SK-N-SH (cell line): ENCODE measurements around the gene TARDBP. TPM values are rescaled to one million over a fixed set of nuclear protein-coding genes. Genes with fewer than 3 reads are reported as not detected.
"Not testable (repeated sequence)": the region's sequence is repeated elsewhere in the genome, so short reads cannot be mapped to it uniquely, and the experiment has no call there.

Experiments used
- CTCF ChIA-PET: fragments of 300-600, 350-600 bp; formaldehyde crosslinking; extraction: SDS; loops from one replicate; lab custom pipeline; 2021; lab: Yijun Ruan, JAX
- POLR2A ChIA-PET: fragments of 350-600 bp; sonication (Branson Sonifier 250); formaldehyde crosslinking; extraction: SDS; loops from one replicate; lab custom pipeline; 2020; ENCODE audit warnings: antibody characterized with exemption, inconsistent platforms; lab: Yijun Ruan, JAX
- DNase-seq: peaks from one replicate; pipeline ENCODE4 v3.0.0; 2012
- H2AFZ ChIP-seq: fragments of 200-600 bp; sonication (generic); 2 replicates; pipeline ENCODE4 v1.8.1; 2016; ENCODE audit warnings: antibody characterized with exemption, mild to moderate bottlenecking, low read depth
- H3F3A ChIP-seq: fragments of 200-600 bp; sonication (generic); replicated peaks from 2 replicates; pipeline ENCODE3; 2016; ENCODE audit warnings: antibody characterized with exemption, mild to moderate bottlenecking; ENCODE audit not compliant: insufficient read depth
- H3K27ac ChIP-seq, 2 experiments: fragments of 200-500 bp in 1 of 2; fragments of 200-600 bp in 1 of 2; sonication (Bioruptor generic) in 1 of 2; sonication (generic), shearing (Covaris generic) in 1 of 2; 2 replicates each; pipeline versions ENCODE4 v1.5.1 to v1.6.1; 2014 to 2016; ENCODE audit warnings: low read depth in 2 of 2, inconsistent platforms in 1 of 2, low read length in 1 of 2, mild to moderate bottlenecking in 1 of 2, mixed read lengths in 1 of 2
- H3K27me3 ChIP-seq: fragments of 200-600 bp; sonication (generic), shearing (Covaris generic); 2 replicates; pipeline ENCODE4 v1.6.1; 2016; ENCODE audit warnings: mixed run types; ENCODE audit not compliant: insufficient read depth
- H3K36me3 ChIP-seq, 2 experiments: fragments of 200-500 bp in 1 of 2; fragments of 200-600 bp in 1 of 2; sonication (Bioruptor generic) in 1 of 2; sonication (generic) in 1 of 2; replicated peaks in 1 of 2; 2 replicates each; pipeline versions ENCODE3 to v1.5.1; 2014 to 2016; ENCODE audit warnings: low read length in 1 of 2, mild to moderate bottlenecking in 1 of 2; ENCODE audit not compliant: insufficient read depth in 2 of 2, control insufficient read depth in 1 of 2
- H3K4me1 ChIP-seq, 2 experiments: fragments of 200-500 bp in 1 of 2; fragments of 200-600 bp in 1 of 2; sonication (Bioruptor generic) in 1 of 2; sonication (generic), shearing (Covaris generic) in 1 of 2; 2 replicates each; pipeline versions ENCODE4 v1.5.1 to v1.6.1; 2014 to 2016; ENCODE audit warnings: low read depth in 1 of 2, low read length in 1 of 2, mixed run types in 1 of 2; ENCODE audit not compliant: insufficient read depth in 2 of 2, control insufficient read depth in 1 of 2
- H3K4me2 ChIP-seq: fragments of 200-600 bp; sonication (generic), shearing (Covaris generic); 2 replicates; pipeline ENCODE4 v1.6.1; 2017; ENCODE audit warnings: mixed run types
- H3K4me3 ChIP-seq, 2 experiments: fragments of 200-500 bp in 1 of 2; fragments of 200-600 bp in 1 of 2; sonication (Bioruptor generic) in 1 of 2; sonication (generic), shearing (Covaris generic) in 1 of 2; 2 replicates each; pipeline versions ENCODE4 v1.5.1 to v1.8.1; 2014 to 2016; ENCODE audit warnings: low read depth in 2 of 2, inconsistent platforms in 1 of 2, low read length in 1 of 2, mild to moderate bottlenecking in 1 of 2, mixed read lengths in 1 of 2, moderate library complexity in 1 of 2
- H3K79me2 ChIP-seq: fragments of 200-600 bp; sonication (generic); 2 replicates; pipeline ENCODE4 v1.8.1; 2017; ENCODE audit warnings: mild to moderate bottlenecking; ENCODE audit not compliant: insufficient read depth
- H3K9ac ChIP-seq: fragments of 200-600 bp; sonication (generic); 2 replicates; pipeline ENCODE4 v1.6.1; 2017; ENCODE audit warnings: mixed run types
- H3K9me2 ChIP-seq: fragments of 200-600 bp; sonication (generic); 2 replicates; pipeline ENCODE4 v1.6.1; 2017; ENCODE audit warnings: mixed run types
- H3K9me3 ChIP-seq: fragments of 200-600 bp; sonication (generic); 2 replicates; pipeline ENCODE4 v1.6.1; 2017; ENCODE audit warnings: mixed run types, mild to moderate bottlenecking, moderate library complexity
- H4K20me1 ChIP-seq: fragments of 200-600 bp; sonication (generic); 2 replicates; pipeline ENCODE4 v1.6.1; 2017; ENCODE audit warnings: mild to moderate bottlenecking, mixed run types; ENCODE audit not compliant: insufficient read depth
- EP300 ChIP-seq, 2 experiments: IDR thresholded peaks; 2 replicates each; pipeline versions ENCODE4 v1.4.0 to v1.6.1; 2012; ENCODE audit warnings: borderline replicate concordance in 1 of 2, low read depth in 1 of 2, low read length in 1 of 2
- EZH2phosphoT487 ChIP-seq: fragments of 200-600 bp; sonication (generic); IDR thresholded peaks from 2 replicates; pipeline ENCODE4 v1.6.1; 2017; ENCODE audit warnings: low read depth, mixed run types, mild to moderate bottlenecking, antibody characterized with exemption, moderate library complexity, borderline replicate concordance
- FOSL2 ChIP-seq: IDR thresholded peaks from 2 replicates; pipeline ENCODE4 v1.4.0; 2012; ENCODE audit warnings: low read depth, mild to moderate bottlenecking, moderate library complexity, borderline replicate concordance
- FOXJ3 ChIP-seq: sonication (generic); formaldehyde crosslinking; IDR thresholded peaks from 2 replicates; pipeline ENCODE4 v1.5.1; 2020; ENCODE audit warnings: mild to moderate bottlenecking, missing genetic modification reagents
- GABPA ChIP-seq: IDR thresholded peaks from 2 replicates; pipeline ENCODE4 v1.4.0; 2012; ENCODE audit warnings: low read depth, mild to moderate bottlenecking
- GATA2 ChIP-seq: sonication (generic); formaldehyde crosslinking; IDR thresholded peaks from 2 replicates; pipeline ENCODE4 v1.5.0; 2020; ENCODE audit warnings: mild to moderate bottlenecking, missing genetic modification reagents
- JUND ChIP-seq: IDR thresholded peaks from 2 replicates; pipeline ENCODE4 v1.4.0; 2012
- MEF2A ChIP-seq: IDR thresholded peaks from 2 replicates; pipeline ENCODE4 v1.4.0; 2012; ENCODE audit warnings: low read depth, borderline replicate concordance
- NFIC ChIP-seq: IDR thresholded peaks from 2 replicates; pipeline ENCODE4 v1.4.0; 2012; ENCODE audit warnings: borderline replicate concordance
- RAD21 ChIP-seq: IDR thresholded peaks from 2 replicates; pipeline ENCODE4 v1.6.1; 2012; ENCODE audit warnings: mild to moderate bottlenecking, low read length
- RCOR1 ChIP-seq: fragments of 150-350 bp; IDR thresholded peaks from 2 replicates; pipeline ENCODE4 v1.6.1; 2017; ENCODE audit warnings: antibody characterized with exemption, low read length
- RFX5 ChIP-seq: IDR thresholded peaks from 2 replicates; pipeline ENCODE4 v1.6.1; 2012; ENCODE audit warnings: mild to moderate bottlenecking, improper control_type of control experiment, low read length
- RXRA ChIP-seq: IDR thresholded peaks from 2 replicates; pipeline ENCODE4 v1.4.0; 2012; ENCODE audit warnings: low read depth, mild to moderate bottlenecking, borderline replicate concordance
- YY1 ChIP-seq: IDR thresholded peaks from 2 replicates; pipeline ENCODE4 v1.4.0; 2012; ENCODE audit warnings: low read depth, mild to moderate bottlenecking
- WGBS: methylation state at CpG from one replicate; pipeline ENCODE4 v1.1.6; 2017; ENCODE audit warnings: low lambda C conversion rate; 5-methylcytosine and 5-hydroxymethylcytosine counted together
- polyA plus RNA-seq, 3 experiments: library from polyadenylated mRNA; depleted of rRNA; stranded (reverse); fragments of >200 nt; gene quantifications; 2 replicates each; pipeline ENCODE4 v1.2.3, GENCODE V29; 2012
- TF ChIP-seq, protein P1 (sequence below): fragments of 150-350 bp; IDR thresholded peaks from 2 replicates; pipeline ENCODE4 v1.6.1; 2017; ENCODE audit warnings: antibody characterized with exemption, low read length, low read depth, borderline replicate concordance
- TF ChIP-seq, protein P2 (sequence below): IDR thresholded peaks from 2 replicates; pipeline ENCODE4 v1.4.0; 2012; ENCODE audit warnings: low read depth, borderline replicate concordance
- TF ChIP-seq, protein P3 (sequence below): fragments of 200-600 bp; sonication (generic); IDR thresholded peaks from 2 replicates; pipeline ENCODE4 v1.6.1; 2017; ENCODE audit warnings: antibody characterized with exemption, mild to moderate bottlenecking, moderate library complexity

TARDBP gene
- polyA plus RNA-seq, 1 of the 3 experiments (the other 2 are of a cell fraction): 207 TPM

DNA sequence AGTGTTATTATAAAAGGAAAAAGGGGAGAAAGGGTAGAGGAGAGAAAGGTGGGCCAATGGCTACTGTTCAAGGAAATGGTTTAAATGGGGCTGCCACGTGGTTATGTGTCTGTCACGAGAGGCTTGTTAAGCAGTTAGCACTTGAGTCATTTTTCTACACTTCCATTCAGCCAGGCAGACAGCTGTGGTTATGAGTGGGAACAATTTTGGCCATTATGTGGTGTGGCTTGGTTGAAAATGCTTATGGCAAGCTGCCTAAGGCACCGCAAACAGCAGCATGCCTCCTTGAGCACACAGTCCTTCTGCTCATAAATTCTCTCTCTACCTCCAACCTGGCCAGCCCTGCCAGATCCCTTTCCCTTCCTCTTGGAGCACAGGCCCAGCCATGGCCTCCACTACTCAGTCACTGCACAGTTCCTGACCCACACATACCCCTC lies 50.5 kb downstream of the TARDBP start:
- TF ChIP-seq YY1 (no peak), RXRA (no peak), RFX5 (no peak), FOSL2 (no peak), GABPA (no peak), RAD21 (no peak), NFIC (no peak), RCOR1 (no peak), EZH2phosphoT487 (no peak), EP300 (IDR thresholded peaks at IDR 0.05; ENCODE audit: borderline replicate concordance in 1 of 2, low read depth in 1 of 2, low read length in 1 of 2) (no peak), GATA2 (CRISPR knock-in tag) (no peak), JUND (no peak), MEF2A (no peak), FOXJ3 (no peak)
- TF ChIP-seq, protein P1, sequence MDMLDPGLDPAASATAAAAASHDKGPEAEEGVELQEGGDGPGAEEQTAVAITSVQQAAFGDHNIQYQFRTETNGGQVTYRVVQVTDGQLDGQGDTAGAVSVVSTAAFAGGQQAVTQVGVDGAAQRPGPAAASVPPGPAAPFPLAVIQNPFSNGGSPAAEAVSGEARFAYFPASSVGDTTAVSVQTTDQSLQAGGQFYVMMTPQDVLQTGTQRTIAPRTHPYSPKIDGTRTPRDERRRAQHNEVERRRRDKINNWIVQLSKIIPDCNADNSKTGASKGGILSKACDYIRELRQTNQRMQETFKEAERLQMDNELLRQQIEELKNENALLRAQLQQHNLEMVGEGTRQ: no peak
- TF ChIP-seq, protein P2, sequence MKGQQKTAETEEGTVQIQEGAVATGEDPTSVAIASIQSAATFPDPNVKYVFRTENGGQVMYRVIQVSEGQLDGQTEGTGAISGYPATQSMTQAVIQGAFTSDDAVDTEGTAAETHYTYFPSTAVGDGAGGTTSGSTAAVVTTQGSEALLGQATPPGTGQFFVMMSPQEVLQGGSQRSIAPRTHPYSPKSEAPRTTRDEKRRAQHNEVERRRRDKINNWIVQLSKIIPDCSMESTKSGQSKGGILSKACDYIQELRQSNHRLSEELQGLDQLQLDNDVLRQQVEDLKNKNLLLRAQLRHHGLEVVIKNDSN: no peak
- H3K4me3 ChIP-seq: no peak overlapping the region
- H3K36me3 ChIP-seq: peaks cover 24 to 26% of the 10 kb centered on the region in 2 experiments
- no peaks in the 10 kb centered on the region for H3K9me2 ChIP-seq
- whole genome bisulfite sequencing: 93% methylated on average over 3 of the region's 3 CpGs
- no peaks in the 10 kb centered on the region for H4K20me1 ChIP-seq
- no peak overlapping the region for H3K27ac ChIP-seq
- CTCF ChIA-PET: interaction anchor here (2.0 to 5.3 kb wide), 3 partner anchors 11 to 582 kb away, joined by 4 to 49 read pairs (median 9); no protein-coding TSS in a partner anchor
- no peak overlapping the region for H2AFZ ChIP-seq
- no peak for DNase-seq
- no peak overlapping the region for H3K9ac ChIP-seq
- peaks cover 14% of the 10 kb centered on the region for H3F3A ChIP-seq
- H3K27me3 ChIP-seq: no peaks in the 10 kb centered on the region
- POLR2A ChIA-PET: no interaction called here
- peaks cover 28% of the 10 kb centered on the region for H3K79me2 ChIP-seq
- H3K9me3 ChIP-seq: no peaks in the 10 kb centered on the region
- H3K4me2 ChIP-seq: no peak overlapping the region
- H3K4me1 ChIP-seq: peaks cover 5 to 13% of the 10 kb centered on the region in 2 experiments; a peak in 3 of 4 replicates

DNA sequence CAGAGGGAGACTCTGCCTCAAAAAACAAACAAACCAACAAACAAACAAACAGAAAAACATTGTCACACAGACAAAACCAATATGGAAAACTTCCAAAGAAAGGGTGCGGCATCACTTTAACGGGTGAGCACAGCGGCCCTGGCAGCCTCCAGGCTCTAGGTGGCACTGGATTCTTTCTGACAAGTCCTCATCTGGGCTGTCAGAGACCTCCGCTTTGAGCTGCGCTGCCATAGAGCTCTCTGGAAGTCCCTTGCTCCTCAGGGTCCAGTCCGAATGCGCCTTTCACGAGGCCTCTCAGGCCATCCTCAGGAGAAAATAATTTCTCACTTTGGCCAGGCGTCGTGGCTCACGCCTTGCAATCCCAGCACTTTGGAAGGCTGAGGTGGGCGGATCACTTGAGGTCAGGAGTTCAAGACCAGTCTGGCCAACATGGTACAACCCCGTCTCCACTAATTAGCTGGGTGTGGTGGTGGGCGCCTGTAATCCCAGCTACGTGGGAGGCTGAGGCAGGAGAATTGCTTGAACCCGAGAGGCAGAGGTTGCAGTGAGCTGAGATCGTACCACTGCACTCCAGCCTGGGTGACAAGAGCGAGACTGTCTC lies 51.6 kb downstream of the TARDBP start:
- H4K20me1 ChIP-seq, H3K4me3 ChIP-seq, H3K27ac ChIP-seq, POLR2A ChIA-PET, H3K9me2 ChIP-seq: not testable (repeated sequence)
- 90% methylated on average over 18 of the region's 18 CpGs for WGBS
- peaks cover 35 to 37% of the 10 kb centered on the region in 2 experiments for H3K36me3 ChIP-seq
- TF ChIP-seq, protein P3, sequence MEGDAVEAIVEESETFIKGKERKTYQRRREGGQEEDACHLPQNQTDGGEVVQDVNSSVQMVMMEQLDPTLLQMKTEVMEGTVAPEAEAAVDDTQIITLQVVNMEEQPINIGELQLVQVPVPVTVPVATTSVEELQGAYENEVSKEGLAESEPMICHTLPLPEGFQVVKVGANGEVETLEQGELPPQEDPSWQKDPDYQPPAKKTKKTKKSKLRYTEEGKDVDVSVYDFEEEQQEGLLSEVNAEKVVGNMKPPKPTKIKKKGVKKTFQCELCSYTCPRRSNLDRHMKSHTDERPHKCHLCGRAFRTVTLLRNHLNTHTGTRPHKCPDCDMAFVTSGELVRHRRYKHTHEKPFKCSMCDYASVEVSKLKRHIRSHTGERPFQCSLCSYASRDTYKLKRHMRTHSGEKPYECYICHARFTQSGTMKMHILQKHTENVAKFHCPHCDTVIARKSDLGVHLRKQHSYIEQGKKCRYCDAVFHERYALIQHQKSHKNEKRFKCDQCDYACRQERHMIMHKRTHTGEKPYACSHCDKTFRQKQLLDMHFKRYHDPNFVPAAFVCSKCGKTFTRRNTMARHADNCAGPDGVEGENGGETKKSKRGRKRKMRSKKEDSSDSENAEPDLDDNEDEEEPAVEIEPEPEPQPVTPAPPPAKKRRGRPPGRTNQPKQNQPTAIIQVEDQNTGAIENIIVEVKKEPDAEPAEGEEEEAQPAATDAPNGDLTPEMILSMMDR: peak; percentile 28; the same call in 1 of the 2 replicates
- TF ChIP-seq RAD21: peak; percentile 35; the same call in 1 of the 2 replicates
- TF ChIP-seq, all 33 proteins: peak for 2; not testable (repeated sequence) for 31
- not testable (repeated sequence) for H3K27me3 ChIP-seq, H3K4me2 ChIP-seq, H3K9me3 ChIP-seq, H3K4me1 ChIP-seq, H3K9ac ChIP-seq, H2AFZ ChIP-seq
- DNase-seq: peak; percentile 61
- CTCF ChIA-PET: interaction anchor here (0.6 to 5.3 kb wide), 6 partner anchors 9 to 187 kb away, joined by 3 to 49 read pairs (median 4); no protein-coding TSS in a partner anchor
- peaks cover 18% of the 10 kb centered on the region for H3K79me2 ChIP-seq
- H3F3A ChIP-seq: peaks cover 14% of the 10 kb centered on the region
